Sigmoid colon (tissue), 4 donors: Measurements from ENCODE around the gene ZNF691.

Experiments used
- CTCF ChIP-seq, 4 experiments: fragments of 450-650 bp in 3 of 4; fragments of 200-600 bp in 1 of 4; IDR thresholded peaks; one replicate each; pipeline ENCODE4 v1.5.1; 2016 to 2019; ENCODE audit warnings: antibody characterized with exemption in 4 of 4, mild to moderate bottlenecking in 3 of 4, moderate library complexity in 2 of 4
- EP300 ChIP-seq, 4 donors: sonication (generic); formaldehyde crosslinking; IDR thresholded peaks; one replicate each; pipeline ENCODE4 v1.6.1; 2017; ENCODE audit warnings: antibody characterized with exemption in 4 of 4

GRCh38 chr1:42847721-42848460, 1.5 kb downstream of the ZNF691 start:
- TF ChIP-seq EP300 (IDR thresholded peaks at IDR 0.05) (no peak), CTCF (IDR thresholded peaks at IDR 0.05) (no peak)
